ENCODE results near the gene TFCP2.
A peak's percentile ranks its signal among the peaks of the same experiment; 100 is the strongest.

Gene TFCP2

GRCh38 chr12:51055060-51055459 lies 117.9 kb downstream of the TFCP2 start:
- H3K27me3 ChIP-seq (ENCODE audit: control insufficient read depth in 2 of 2, insufficient read depth in 2 of 2, low read length in 2 of 2) = no peaks in the 10 kb centered on the region
- peaks cover 54 to 62% of the 10 kb centered on the region in 2 donors for H3K36me3 ChIP-seq (ENCODE audit: control insufficient read depth in 2 of 2, insufficient read depth in 2 of 2, low read length in 2 of 2)
- no peak overlapping the region for H3K27ac ChIP-seq (ENCODE audit: low read depth in 2 of 2, low read length in 2 of 2)
- no peak overlapping the region for H3K4me3 ChIP-seq (ENCODE audit: low read length in 2 of 2)
- no peaks in the 10 kb centered on the region for H3K4me1 ChIP-seq (ENCODE audit: control insufficient read depth in 2 of 2, insufficient read depth in 2 of 2, low read length in 2 of 2)
- no peak overlapping the region for H3K9ac ChIP-seq (ENCODE audit: low read depth in 1 of 2, low read length in 2 of 2)
- H3K9me3 ChIP-seq (ENCODE audit: control insufficient read depth in 2 of 2, low read length in 2 of 2) = no peaks in the 10 kb centered on the region

GRCh38 chr12:51051787-51052186 lies 121.1 kb downstream of the TFCP2 start:
- Histone ChIP-seq H3K4me3 (ENCODE audit: low read length in 2 of 2) (no peak overlapping the region), H3K9ac (ENCODE audit: low read depth in 1 of 2, low read length in 2 of 2) (no peak overlapping the region), H3K4me1 (ENCODE audit: control insufficient read depth in 2 of 2, insufficient read depth in 2 of 2, low read length in 2 of 2) (peaks cover 4 to 21% of the 10 kb centered on the region in 2 donors), H3K36me3 (ENCODE audit: control insufficient read depth in 2 of 2, insufficient read depth in 2 of 2, low read length in 2 of 2) (peaks cover 32 to 36% of the 10 kb centered on the region in 2 donors), H3K27ac (ENCODE audit: low read depth in 2 of 2, low read length in 2 of 2) (no peak overlapping the region), H3K27me3 (ENCODE audit: control insufficient read depth in 2 of 2, insufficient read depth in 2 of 2, low read length in 2 of 2) (no peaks in the 10 kb centered on the region), H3K9me3 (ENCODE audit: control insufficient read depth in 2 of 2, low read length in 2 of 2) (no peaks in the 10 kb centered on the region)

- H3K4me3 ChIP-seq (ENCODE audit: low read length in 2 of 2) = peak overlapping the region; percentile 94 to 99
Observed at GRCh38 chr12:51049525-51049924, 123.4 kb downstream of the TFCP2 start.

GRCh38 chr12:51048661-51049251 lies 124.2 kb downstream of the TFCP2 start:
- Histone ChIP-seq H3K4me1 (ENCODE audit: control insufficient read depth in 2 of 2, insufficient read depth in 2 of 2, low read length in 2 of 2) (peaks cover 4 to 21% of the 10 kb centered on the region in 2 donors), H3K36me3 (ENCODE audit: control insufficient read depth in 2 of 2, insufficient read depth in 2 of 2, low read length in 2 of 2) (peaks cover 10 to 11% of the 10 kb centered on the region in 2 donors), H3K9ac (ENCODE audit: low read depth in 1 of 2, low read length in 2 of 2) (peak overlapping the region; percentile 96 to 99), H3K4me3 (ENCODE audit: low read length in 2 of 2) (peak overlapping the region; percentile 94 to 99), H3K27me3 (ENCODE audit: control insufficient read depth in 2 of 2, insufficient read depth in 2 of 2, low read length in 2 of 2) (no peaks in the 10 kb centered on the region), H3K27ac (ENCODE audit: low read depth in 2 of 2, low read length in 2 of 2) (peak overlapping the region; percentile 99), H3K9me3 (ENCODE audit: control insufficient read depth in 2 of 2, low read length in 2 of 2) (no peaks in the 10 kb centered on the region)

More at GRCh38 chr12:51049525-51049924, 123.4 kb downstream of the TFCP2 start:
- peak overlapping the region; percentile 96 to 99 for H3K9ac ChIP-seq (ENCODE audit: low read depth in 1 of 2, low read length in 2 of 2)
- no peaks in the 10 kb centered on the region for H3K9me3 ChIP-seq (ENCODE audit: control insufficient read depth in 2 of 2, low read length in 2 of 2)
- peaks cover 18 to 19% of the 10 kb centered on the region in 2 donors for H3K36me3 ChIP-seq (ENCODE audit: control insufficient read depth in 2 of 2, insufficient read depth in 2 of 2, low read length in 2 of 2)
- H3K4me1 ChIP-seq (ENCODE audit: control insufficient read depth in 2 of 2, insufficient read depth in 2 of 2, low read length in 2 of 2) = peaks cover 4 to 21% of the 10 kb centered on the region in 2 donors
- H3K27ac ChIP-seq (ENCODE audit: low read depth in 2 of 2, low read length in 2 of 2) = no peak overlapping the region
- H3K27me3 ChIP-seq (ENCODE audit: control insufficient read depth in 2 of 2, insufficient read depth in 2 of 2, low read length in 2 of 2) = no peaks in the 10 kb centered on the region

- peaks cover 3 to 9% of the 10 kb centered on the region in 2 donors for H3K36me3 ChIP-seq (ENCODE audit: control insufficient read depth in 2 of 2, insufficient read depth in 2 of 2, low read length in 2 of 2)
- no peaks in the 10 kb centered on the region for H3K9me3 ChIP-seq (ENCODE audit: control insufficient read depth in 2 of 2, low read length in 2 of 2)
- H3K4me1 ChIP-seq (ENCODE audit: control insufficient read depth in 2 of 2, insufficient read depth in 2 of 2, low read length in 2 of 2) = peaks cover 4 to 21% of the 10 kb centered on the region in 2 donors
- H3K9ac ChIP-seq (ENCODE audit: low read depth in 1 of 2, low read length in 2 of 2) = peak within 1 kb of the TSS; percentile 96 to 99
- H3K27ac ChIP-seq (ENCODE audit: low read depth in 2 of 2, low read length in 2 of 2) = peak within 1 kb of the TSS; percentile 99
- no peaks in the 10 kb centered on the region for H3K27me3 ChIP-seq (ENCODE audit: control insufficient read depth in 2 of 2, insufficient read depth in 2 of 2, low read length in 2 of 2)
- H3K4me3 ChIP-seq (ENCODE audit: low read length in 2 of 2) = peak within 1 kb of the TSS; percentile 94 to 99
Observed at GRCh38 chr12:51047655-51048540, 125.0 kb downstream of the TFCP2 start, which contains the start of gene LETMD1. Gene LETMD1, plus strand, starts transcription at chr12:51048327. Its CDS starts 30 bp downstream, at chr12:51048357.
